A549 (cell line): ENCODE results near the gene CRYBA4. TPM values are rescaled to one million over a fixed set of nuclear protein-coding genes. Genes with fewer than 3 reads are reported as not detected.

ENCODE experiments used
- ATAC-seq, 2 experiments: fragments of 200-7000 bp in 1 of 2; fragments of >200 bp in 1 of 2; cut with Nextera tagmentation in 1 of 2; cut with Tn5 transposase in 1 of 2; 3 replicates each; pipeline versions ENCODE4 v1.8.0 to v1.9.1; 2018 to 2020; ENCODE audit warnings: mild to moderate bottlenecking in 1 of 2, moderate library complexity in 1 of 2
- CTCF ChIA-PET: fragments of 300-600 bp; sonication (Branson Sonifier 250); formaldehyde crosslinking; extraction: SDS; loops from one replicate; lab custom pipeline; 2021; ENCODE audit warnings: antibody characterized with exemption, inconsistent platforms; lab: Yijun Ruan, JAX
- POLR2A ChIA-PET: fragments of 350-600 bp; formaldehyde crosslinking; extraction: SDS; loops from one replicate; lab custom pipeline; 2021; ENCODE audit warnings: antibody characterized with exemption, inconsistent platforms; lab: Yijun Ruan, JAX
- DNase-seq, 2 experiments: peaks; one replicate each; pipeline versions ENCODE4 v3.0.0 to v3.0.0-alpha.2; 2011 to 2016; ENCODE audit warnings: low read depth in 1 of 2, low spot score in 1 of 2
- FAIRE-seq: peaks from 2 replicates; lab custom pipeline; 2011; peaks lifted over from hg19 to GRCh38; lab: Jason Lieb, UNC
- H3K27ac ChIP-seq, 2 experiments: fragments of >200 bp; sonication (Bioruptor Twin); formaldehyde crosslinking; 3 replicates each; pipeline ENCODE4 v1.5.1; 2016 to 2017
- H3K4me1 ChIP-seq: fragments of >200 bp; sonication (Bioruptor Twin); formaldehyde crosslinking; 3 replicates; pipeline ENCODE4 v1.6.1; 2016
- H3K4me2 ChIP-seq: fragments of >200 bp; sonication (Bioruptor Twin); formaldehyde crosslinking; 3 replicates; pipeline ENCODE4 v1.6.1; 2016
- H3K4me3 ChIP-seq: fragments of >200 bp; sonication (Bioruptor Twin); formaldehyde crosslinking; 3 replicates; pipeline ENCODE4 v1.5.1; 2016
- H3K9me3 ChIP-seq: fragments of >200 bp; sonication (Bioruptor Twin); formaldehyde crosslinking; 3 replicates; pipeline ENCODE4 v1.6.1; 2016
- BHLHE40 ChIP-seq: IDR thresholded peaks from 2 replicates; pipeline ENCODE4 v1.6.1; 2012; ENCODE audit warnings: low read depth, low read length, inconsistent platforms
- CBX2 ChIP-seq: fragments of 200-600 bp; sonication (generic); IDR thresholded peaks from 2 replicates; pipeline ENCODE4 v1.6.1; 2016; ENCODE audit warnings: low read depth, mild to moderate bottlenecking, borderline replicate concordance
- CBX8 ChIP-seq: fragments of 200-600 bp; sonication (generic); IDR thresholded peaks from 2 replicates; pipeline ENCODE4 v1.6.1; 2016
- CEBPB ChIP-seq, 2 experiments: fragments of >200 bp in 1 of 2; sonication (Bioruptor Twin) in 1 of 2; formaldehyde crosslinking in 1 of 2; IDR thresholded peaks; 2 replicates each; pipeline ENCODE4 v1.6.1; 2012 to 2016
- EHF ChIP-seq: fragments of 250-450 bp; sonication (Bioruptor Pico); IDR thresholded peaks from 2 replicates; pipeline ENCODE4 v1.5.0; 2020; ENCODE audit warnings: mild to moderate bottlenecking
- EHMT2 ChIP-seq: fragments of 200-600 bp; sonication (generic); IDR thresholded peaks from 2 replicates; pipeline ENCODE4 v1.6.1; 2016; ENCODE audit warnings: antibody characterized with exemption, low read depth, mild to moderate bottlenecking, moderate library complexity
- ESRRA ChIP-seq: fragments of 150-350 bp; IDR thresholded peaks from 2 replicates; pipeline ENCODE4 v1.6.1; 2014; ENCODE audit warnings: mild to moderate bottlenecking, low read length, borderline replicate concordance
- FOSL2 ChIP-seq, 2 experiments: fragments of 450-650 bp in 1 of 2; fragments of >200 bp in 1 of 2; sonication (Bioruptor Twin) in 1 of 2; formaldehyde crosslinking; IDR thresholded peaks; 2 replicates each; pipeline versions ENCODE4 v1.5.0 to v1.6.1; 2016 to 2020; ENCODE audit warnings: mild to moderate bottlenecking in 1 of 2, moderate library complexity in 1 of 2
- HEYL ChIP-seq: fragments of 250-450 bp; sonication (Bioruptor Pico); IDR thresholded peaks from 2 replicates; pipeline ENCODE4 v1.8.0; 2021; ENCODE audit warnings: mild to moderate bottlenecking, moderate library complexity
- HOXA7 ChIP-seq: fragments of 250-450 bp; sonication (Bioruptor Pico); IDR thresholded peaks from 2 replicates; pipeline ENCODE4 v1.5.0; 2020; ENCODE audit warnings: mild to moderate bottlenecking, moderate library complexity
- HOXB5 ChIP-seq: fragments of 250-450 bp; sonication (Bioruptor Pico); IDR thresholded peaks from 2 replicates; pipeline ENCODE4 v1.5.0; 2020; ENCODE audit warnings: mild to moderate bottlenecking, moderate library complexity
- JUN ChIP-seq, 2 experiments: fragments of >200 bp; sonication (Bioruptor Twin); formaldehyde crosslinking; IDR thresholded peaks; 2 replicates in 1 of 2; 3 replicates in 1 of 2; pipeline ENCODE4 v1.6.1; 2016 to 2017
- JUNB ChIP-seq: fragments of >200 bp; sonication (Bioruptor Twin); formaldehyde crosslinking; IDR thresholded peaks from 2 replicates; pipeline ENCODE4 v1.6.1; 2016
- KDM5A ChIP-seq: fragments of 200-600 bp; sonication (generic); IDR thresholded peaks from 2 replicates; pipeline ENCODE4 v1.6.1; 2016; ENCODE audit warnings: antibody characterized with exemption, mild to moderate bottlenecking
- NFE2L2 ChIP-seq: fragments of 150-350 bp; conservative IDR thresholded peaks from 2 replicates; pipeline ENCODE4 v1.6.1; 2014; ENCODE audit warnings: low read length
- NPAS2 ChIP-seq: fragments of 250-450 bp; sonication (Bioruptor Pico); IDR thresholded peaks from 2 replicates; pipeline ENCODE4 v1.8.0; 2022; ENCODE audit warnings: mild to moderate bottlenecking, moderate library complexity, borderline replicate concordance
- NR3C1 ChIP-seq: fragments of >200 bp; sonication (Bioruptor Twin); formaldehyde crosslinking; IDR thresholded peaks from 3 replicates; pipeline ENCODE4 v1.6.1; 2017
- POLR2A ChIP-seq: IDR thresholded peaks from 2 replicates; pipeline ENCODE4 v1.6.1; 2012; ENCODE audit warnings: mild to moderate bottlenecking, low read length
- RAD21 ChIP-seq, 2 experiments: fragments of >200 bp in 1 of 2; sonication (Bioruptor Twin) in 1 of 2; formaldehyde crosslinking in 1 of 2; IDR thresholded peaks in 1 of 2; conservative IDR thresholded peaks in 1 of 2; 2 replicates in 1 of 2; 3 replicates in 1 of 2; pipeline ENCODE4 v1.6.1; 2012 to 2018; ENCODE audit warnings: inconsistent platforms in 1 of 2
- RCOR1 ChIP-seq: fragments of 150-350 bp; IDR thresholded peaks from 2 replicates; pipeline ENCODE4 v1.6.1; 2014; ENCODE audit warnings: antibody characterized with exemption, low read length, low read depth
- RNF2 ChIP-seq: fragments of 200-600 bp; sonication (generic); IDR thresholded peaks from 2 replicates; pipeline ENCODE4 v1.6.1; 2016; ENCODE audit warnings: low read depth, mild to moderate bottlenecking, antibody characterized with exemption, moderate library complexity, borderline replicate concordance
- SMC3 ChIP-seq: fragments of >200 bp; sonication (Bioruptor Twin); formaldehyde crosslinking; IDR thresholded peaks from 3 replicates; pipeline ENCODE4 v1.6.1; 2018; ENCODE audit warnings: inconsistent platforms
- SREBF2 ChIP-seq: fragments of 450-650 bp; IDR thresholded peaks from 2 replicates; pipeline ENCODE4 v1.6.1; 2014; ENCODE audit warnings: mild to moderate bottlenecking, moderate library complexity
- TP53 ChIP-seq: fragments of 250-450 bp; sonication (Bioruptor Pico); IDR thresholded peaks from 2 replicates; pipeline ENCODE4 v1.5.0; 2021; ENCODE audit warnings: mild to moderate bottlenecking, moderate library complexity
- ZC3H11A ChIP-seq: fragments of 450-650 bp; IDR thresholded peaks from 2 replicates; pipeline ENCODE4 v1.6.1; 2014; ENCODE audit warnings: antibody characterized with exemption, mild to moderate bottlenecking
- ZNF302 ChIP-seq: fragments of 250-450 bp; sonication (Bioruptor Pico); IDR thresholded peaks from 2 replicates; pipeline ENCODE4 v1.9.0; 2021; ENCODE audit warnings: inconsistent platforms, mild to moderate bottlenecking, moderate library complexity
- ZSCAN20 ChIP-seq: fragments of 250-450 bp; sonication (Bioruptor Pico); IDR thresholded peaks from 2 replicates; pipeline ENCODE4 v1.8.0; 2022; ENCODE audit warnings: mild to moderate bottlenecking, moderate library complexity
- WGBS: methylation state at CpG from one replicate; pipeline ENCODE4 v1.1.6; 2017; ENCODE audit errors: missing lambda C conversion rate; 5-methylcytosine and 5-hydroxymethylcytosine counted together
- polyA plus RNA-seq, 4 experiments: library from polyadenylated mRNA; depleted of rRNA in 3 of 4; stranded (reverse); fragments of >200 nt; fragmentation: RNase III in 1 of 4; extraction: RNeasy Plus Mini Kit Qiagen cat#74134 plus additional on column Dnase treatment in 1 of 4; gene quantifications; 2 replicates in 3 of 4; 3 replicates in 1 of 4; pipeline ENCODE4 v1.2.3, GENCODE V29; 2011 to 2017
- TF ChIP-seq, protein P1 (sequence below): IDR thresholded peaks from 2 replicates; pipeline ENCODE4 v1.6.1; 2012
- TF ChIP-seq, protein P2 (sequence below): IDR thresholded peaks from 2 replicates; pipeline ENCODE4 v1.6.1; 2012; ENCODE audit warnings: low read depth, borderline replicate concordance
- TF ChIP-seq, protein P3 (sequence below): fragments of >200 bp; sonication (Bioruptor Twin); formaldehyde crosslinking; IDR thresholded peaks from 3 replicates; pipeline ENCODE4 v1.6.1; 2016
- TF ChIP-seq, protein P4 (sequence below): fragments of 250-450 bp; sonication (Bioruptor Pico); IDR thresholded peaks from 2 replicates; pipeline ENCODE4 v1.5.0; 2020; ENCODE audit warnings: low read depth, mild to moderate bottlenecking, moderate library complexity

The CRYBA4 gene
- polyA plus RNA-seq, 2 of the 4 experiments (the other 2 are of a cell fraction), result not detected

DNA sequence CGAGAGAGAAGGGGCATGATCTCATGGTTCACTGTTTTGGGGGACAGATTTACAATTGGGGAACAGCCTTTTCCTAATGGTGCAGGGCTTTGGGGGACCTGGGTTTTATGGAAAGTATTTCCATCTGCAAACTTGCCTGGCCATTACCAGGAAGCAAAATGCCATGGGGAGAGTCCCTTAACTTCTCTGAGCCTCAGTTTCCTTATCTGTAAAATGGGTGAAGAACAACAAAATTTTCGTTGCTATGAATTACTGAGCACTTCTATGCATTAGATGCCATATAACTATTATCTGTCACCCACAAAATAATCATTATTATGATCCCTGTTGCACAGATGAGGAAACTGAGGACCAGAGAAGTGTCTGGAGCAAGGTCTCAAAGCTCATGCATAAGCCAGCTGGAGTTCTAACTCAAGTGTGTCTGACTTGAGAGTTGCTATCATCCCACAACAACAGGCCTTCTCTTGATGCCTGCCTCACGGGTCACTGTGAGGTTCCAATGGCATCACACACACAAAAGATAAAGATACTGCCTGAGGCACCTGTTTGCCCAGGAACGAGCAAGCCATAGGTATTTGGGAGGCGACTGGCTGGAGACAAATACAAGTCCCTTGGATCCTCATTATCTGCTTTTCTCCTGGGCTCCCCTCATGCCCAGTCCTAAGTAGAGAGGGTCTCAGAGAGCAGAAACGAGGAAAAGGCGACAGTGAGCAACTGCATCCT, 47.6 kb upstream of the CRYBA4 start:
- DNase-seq (no peak), ATAC-seq (no peak), FAIRE-seq (no peak)
- Histone ChIP-seq H3K9me3 (no peaks in the 10 kb centered on the region), H3K4me1 (no peaks in the 10 kb centered on the region), H3K4me2 (no peak overlapping the region), H3K27ac (no peak overlapping the region), H3K4me3 (no peak overlapping the region)
- ChIA-PET CTCF (no interaction called here), POLR2A (no interaction called here)
- TF ChIP-seq TP53 (CRISPR knock-in tag) (no peak), BHLHE40 (no peak), CEBPB (IDR thresholded peaks at IDR 0.05) (no peak), HOXB5 (CRISPR knock-in tag) (no peak), EHF (CRISPR knock-in tag) (no peak), FOSL2 (IDR thresholded peaks at IDR 0.05) (no peak), FOSL2 (CRISPR knock-in tag; IDR thresholded peaks at IDR 0.05) (no peak), ESRRA (no peak), CBX8 (no peak), ZNF302 (no peak), SREBF2 (no peak), ZC3H11A (no peak), HOXA7 (no peak), POLR2A (no peak), KDM5A (no peak), NR3C1 (no peak)
- TF ChIP-seq, protein P1, sequence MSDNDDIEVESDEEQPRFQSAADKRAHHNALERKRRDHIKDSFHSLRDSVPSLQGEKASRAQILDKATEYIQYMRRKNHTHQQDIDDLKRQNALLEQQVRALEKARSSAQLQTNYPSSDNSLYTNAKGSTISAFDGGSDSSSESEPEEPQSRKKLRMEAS, result no peak
- TF ChIP-seq, protein P2, sequence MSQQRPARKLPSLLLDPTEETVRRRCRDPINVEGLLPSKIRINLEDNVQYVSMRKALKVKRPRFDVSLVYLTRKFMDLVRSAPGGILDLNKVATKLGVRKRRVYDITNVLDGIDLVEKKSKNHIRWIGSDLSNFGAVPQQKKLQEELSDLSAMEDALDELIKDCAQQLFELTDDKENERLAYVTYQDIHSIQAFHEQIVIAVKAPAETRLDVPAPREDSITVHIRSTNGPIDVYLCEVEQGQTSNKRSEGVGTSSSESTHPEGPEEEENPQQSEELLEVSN, result no peak
- TF ChIP-seq, protein P3, sequence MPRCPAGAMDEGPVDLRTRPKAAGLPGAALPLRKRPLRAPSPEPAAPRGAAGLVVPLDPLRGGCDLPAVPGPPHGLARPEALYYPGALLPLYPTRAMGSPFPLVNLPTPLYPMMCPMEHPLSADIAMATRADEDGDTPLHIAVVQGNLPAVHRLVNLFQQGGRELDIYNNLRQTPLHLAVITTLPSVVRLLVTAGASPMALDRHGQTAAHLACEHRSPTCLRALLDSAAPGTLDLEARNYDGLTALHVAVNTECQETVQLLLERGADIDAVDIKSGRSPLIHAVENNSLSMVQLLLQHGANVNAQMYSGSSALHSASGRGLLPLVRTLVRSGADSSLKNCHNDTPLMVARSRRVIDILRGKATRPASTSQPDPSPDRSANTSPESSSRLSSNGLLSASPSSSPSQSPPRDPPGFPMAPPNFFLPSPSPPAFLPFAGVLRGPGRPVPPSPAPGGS, result no peak
- TF ChIP-seq, protein P4, sequence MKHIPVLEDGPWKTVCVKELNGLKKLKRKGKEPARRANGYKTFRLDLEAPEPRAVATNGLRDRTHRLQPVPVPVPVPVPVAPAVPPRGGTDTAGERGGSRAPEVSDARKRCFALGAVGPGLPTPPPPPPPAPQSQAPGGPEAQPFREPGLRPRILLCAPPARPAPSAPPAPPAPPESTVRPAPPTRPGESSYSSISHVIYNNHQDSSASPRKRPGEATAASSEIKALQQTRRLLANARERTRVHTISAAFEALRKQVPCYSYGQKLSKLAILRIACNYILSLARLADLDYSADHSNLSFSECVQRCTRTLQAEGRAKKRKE (CRISPR knock-in tag), result no peak
- WGBS, result 75% methylated on average over 7 of the region's 7 CpGs

DNA sequence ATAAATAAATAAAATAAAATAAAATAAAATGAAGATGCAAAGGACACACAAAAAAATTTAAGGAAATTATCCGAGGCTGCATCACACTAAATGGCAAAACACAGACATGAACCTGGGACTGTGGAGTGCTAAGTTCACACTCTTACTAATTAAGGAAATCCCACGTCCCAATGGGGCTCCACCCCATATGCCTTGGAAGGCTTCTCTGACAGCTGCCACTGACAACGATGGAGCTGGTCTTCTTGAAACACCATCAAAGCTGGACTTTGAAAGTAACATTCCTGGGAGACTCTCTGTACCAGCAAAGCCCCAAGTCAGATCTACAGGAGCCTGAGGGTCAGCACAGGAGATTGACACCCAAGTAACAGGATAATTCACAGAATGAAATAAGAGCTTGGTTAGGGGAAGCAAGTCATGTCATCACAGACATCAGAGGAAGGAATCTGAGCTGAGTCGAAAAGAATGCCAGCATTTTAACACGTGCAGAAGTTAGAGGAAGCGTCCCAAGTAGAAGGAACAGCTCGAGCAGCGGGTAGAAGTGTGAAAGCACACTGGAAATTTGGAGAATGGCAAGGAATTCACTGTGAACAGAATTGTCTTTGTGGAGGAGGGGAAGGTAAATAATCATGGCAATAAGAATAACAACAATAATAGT, 45.6 kb upstream of the CRYBA4 start:
- POLR2A ChIA-PET, result no interaction called here
- Histone ChIP-seq H3K9me3 (no peaks in the 10 kb centered on the region), H3K27ac (no peak overlapping the region), H3K4me2 (no peak overlapping the region), H3K4me1 (no peaks in the 10 kb centered on the region), H3K4me3 (no peak overlapping the region)
- CTCF ChIA-PET, result no interaction called here
- DNase-seq (no peak), ATAC-seq (no peak), FAIRE-seq (no peak)
- 76% methylated on average over 8 of the region's 8 CpGs for WGBS
- TF ChIP-seq RCOR1 (no peak), EHMT2 (no peak), KDM5A (no peak), NPAS2 (no peak), NFE2L2 (no peak), ZNF302 (no peak), HOXB5 (CRISPR knock-in tag) (no peak), HEYL (CRISPR knock-in tag) (no peak), SMC3 (no peak), JUN (IDR thresholded peaks at IDR 0.05) (no peak), CBX2 (no peak), RAD21 (conservative IDR thresholded peaks at IDR 0.05 in 1 of 2, IDR thresholded peaks at IDR 0.05 in 1 of 2) (no peak), TP53 (CRISPR knock-in tag) (no peak), ZC3H11A (no peak), JUNB (no peak), ZSCAN20 (no peak), RNF2 (no peak)
